K562 (cell line): ENCODE data around the gene BSN. TPM values are rescaled to one million over a fixed set of nuclear protein-coding genes. Genes with fewer than 3 reads are reported as not detected.

ENCODE experiments used
- ATAC-seq: fragments of 200-7000 bp; cut with Tn5 transposase; 3 replicates; pipeline ENCODE4 v1.9.1; 2020; ENCODE audit warnings: moderate library complexity
- BruUV-seq: library from RNA; stranded (reverse); fragments of 400-500 nt; replicated peaks from 2 replicates; lab custom pipeline; 2021; lab: Mats Ljungman, UMichigan
- CTCF ChIA-PET: fragments of 300-600 bp; formaldehyde crosslinking; extraction: SDS; loops from one replicate; lab custom pipeline; 2021; ENCODE audit warnings: low intra/inter-chr PET ratio; lab: Yijun Ruan, JAX
- POLR2A ChIA-PET: fragments of 300-600, 350-650 bp; sonication (Branson Sonifier 250); formaldehyde crosslinking; extraction: SDS; loops from one replicate; lab custom pipeline; 2021; ENCODE audit warnings: antibody characterized with exemption, inconsistent platforms; lab: Yijun Ruan, JAX
- DNase-seq, 4 experiments: peaks; one replicate each; pipeline versions ENCODE4 v3.0.0 to v3.0.0-alpha.2; 2011 to 2018; ENCODE audit warnings: low spot score in 3 of 4, mixed read lengths in 3 of 4; ENCODE audit errors: extremely low read depth in 1 of 4
- FAIRE-seq: peaks from 2 replicates; lab custom pipeline; 2011; peaks lifted over from hg19 to GRCh38; lab: Jason Lieb, UNC
- H2AFZ ChIP-seq: 2 replicates; pipeline ENCODE4 v1.6.0; 2011; ENCODE audit warnings: low read depth, low read length, control low read depth, inconsistent platforms
- H3K27ac ChIP-seq: fragments of 200-600 bp; 3 replicates; pipeline ENCODE4 v1.8.0; 2011; ENCODE audit warnings: low read depth, mild to moderate bottlenecking, control low read depth, inconsistent platforms, low read length, moderate library complexity, mixed read lengths; ENCODE audit errors: extremely low read depth
- H3K27me3 ChIP-seq, 2 experiments: fragments of 300-600 bp in 1 of 2; 2 replicates in 1 of 2; 3 replicates in 1 of 2; pipeline versions ENCODE4 v1.6.0 to v1.8.0; 2011; ENCODE audit warnings: inconsistent platforms in 2 of 2, low read length in 2 of 2, mild to moderate bottlenecking in 1 of 2, mixed read lengths in 1 of 2, moderate library complexity in 1 of 2; ENCODE audit not compliant: control insufficient read depth in 2 of 2, insufficient read depth in 2 of 2
- H3K36me3 ChIP-seq: fragments of 300-600 bp; 3 replicates; pipeline ENCODE4 v1.8.0; 2011; ENCODE audit warnings: mild to moderate bottlenecking, low read length, inconsistent platforms; ENCODE audit not compliant: control insufficient read depth, insufficient read depth
- H3K4me1 ChIP-seq, 2 experiments: fragments of 200-600 bp in 1 of 2; replicated peaks in 1 of 2; 2 replicates in 1 of 2; 3 replicates in 1 of 2; pipeline versions ENCODE4 v1.5.1 to v1.8.0; 2011; ENCODE audit warnings: inconsistent platforms in 2 of 2, low read length in 2 of 2, mild to moderate bottlenecking in 1 of 2, mixed read lengths in 1 of 2, moderate library complexity in 1 of 2; ENCODE audit not compliant: control insufficient read depth in 2 of 2, insufficient read depth in 2 of 2
- H3K4me2 ChIP-seq: 2 replicates; pipeline ENCODE4 v1.6.1; 2011; ENCODE audit warnings: low read length, control low read depth, inconsistent platforms, mixed read lengths; ENCODE audit not compliant: insufficient read depth
- H3K4me3 ChIP-seq: fragments of 200-600 bp; sonication (generic), shearing (Covaris generic); 2 replicates; pipeline ENCODE4 v1.5.1; 2016; ENCODE audit warnings: control low read depth, inconsistent platforms
- H3K79me2 ChIP-seq: fragments of 200-600 bp; 3 replicates; pipeline ENCODE4 v1.8.0; 2011; ENCODE audit warnings: low read length, inconsistent platforms; ENCODE audit not compliant: control insufficient read depth, insufficient read depth
- H3K9ac ChIP-seq, 2 experiments: 2 replicates each; pipeline versions ENCODE4 v1.6.0 to v1.6.1; 2011; ENCODE audit warnings: low read depth in 2 of 2, low read length in 2 of 2, control low read depth in 1 of 2, inconsistent platforms in 1 of 2, mild to moderate bottlenecking in 1 of 2, mixed read lengths in 1 of 2; ENCODE audit not compliant: insufficient read depth in 1 of 2
- H3K9me1 ChIP-seq: one replicate; pipeline ENCODE4 v1.6.0; 2011; ENCODE audit warnings: inconsistent platforms, mild to moderate bottlenecking, low read length, moderate library complexity; ENCODE audit not compliant: control insufficient read depth, insufficient read depth
- H3K9me3 ChIP-seq: replicated peaks from 2 replicates; pipeline ENCODE4 v1.5.1; 2011; ENCODE audit warnings: low read depth, low read length, inconsistent platforms; ENCODE audit not compliant: control insufficient read depth, insufficient read depth
- H4K20me1 ChIP-seq: replicated peaks from 2 replicates; pipeline ENCODE4 v1.6.1; 2011; ENCODE audit warnings: low read length, inconsistent platforms, mixed read lengths; ENCODE audit not compliant: control insufficient read depth, insufficient read depth
- ARID4B ChIP-seq: sonication (generic); formaldehyde crosslinking; IDR thresholded peaks from 2 replicates; pipeline ENCODE4 v1.8.0; 2022; ENCODE audit warnings: mild to moderate bottlenecking, missing genetic modification reagents
- DDX20 ChIP-seq: fragments of 450-650 bp; IDR thresholded peaks from 2 replicates; pipeline ENCODE4 v1.6.1; 2016; ENCODE audit warnings: missing genetic modification characterization, low read depth, mild to moderate bottlenecking, missing compliant biosample characterization, moderate library complexity
- EWSR1 ChIP-seq: fragments of 450-650 bp; IDR thresholded peaks from 2 replicates; pipeline ENCODE4 v1.6.1; 2018; ENCODE audit warnings: borderline replicate concordance, mild to moderate bottlenecking, low read depth, moderate library complexity; ENCODE audit not compliant: partially characterized antibody
- NFYB ChIP-seq: IDR thresholded peaks from 2 replicates; pipeline ENCODE4 v1.6.1; 2011; ENCODE audit warnings: mild to moderate bottlenecking, moderate library complexity; ENCODE audit not compliant: insufficient read length; ENCODE audit errors: extremely low read depth
- SRSF9 ChIP-seq: fragments of 200-400 bp; formaldehyde crosslinking; IDR thresholded peaks from 2 replicates; pipeline ENCODE4 v1.6.1; 2017; ENCODE audit warnings: low read depth, low read length, borderline replicate concordance
- ZNF146 ChIP-seq: IDR thresholded peaks from one replicate; pipeline ENCODE4 v1.6.1; 2018; ENCODE audit warnings: missing compliant biosample characterization; ENCODE audit not compliant: unreplicated experiment
- ZNF174 ChIP-seq: fragments of 250-450 bp; sonication (Bioruptor Pico); IDR thresholded peaks from 2 replicates; pipeline ENCODE4 v1.4.0; 2020; ENCODE audit warnings: mild to moderate bottlenecking
- ZNF431 ChIP-seq: sonication (generic); formaldehyde crosslinking; IDR thresholded peaks from 2 replicates; pipeline ENCODE4 v1.8.0; 2022; ENCODE audit warnings: mild to moderate bottlenecking, missing genetic modification reagents
- ZNF668 ChIP-seq: fragments of 250-450 bp; sonication (Bioruptor Pico); IDR thresholded peaks from 2 replicates; pipeline ENCODE4 v1.8.0; 2022; ENCODE audit warnings: mild to moderate bottlenecking, inconsistent platforms
- ZNF785 ChIP-seq: fragments of 250-450 bp; sonication (Bioruptor Pico); IDR thresholded peaks from 2 replicates; pipeline ENCODE4 v1.4.0; 2020; ENCODE audit warnings: mild to moderate bottlenecking
- WGBS: fragments of 100-300 bp; shearing (Covaris generic); methylation state at CpG from one replicate; pipeline ENCODE4 v1.1.6; 2016; ENCODE audit warnings: low coverage, mixed read lengths; ENCODE audit not compliant: insufficient coverage; ENCODE audit errors: missing lambda C conversion rate; 5-methylcytosine and 5-hydroxymethylcytosine counted together
- in situ Hi-C: fragments of 300-500 bp; cut with MboI; formaldehyde crosslinking; loops from 4 replicates; pipeline ENCODE4 v1.15.0; 2018; ENCODE audit warnings: inconsistent platforms, mixed read lengths
- intact Hi-C: fragments of 100-400 bp; cut with micrococcal nuclease; formaldehyde crosslinking; loops from 2 replicates; pipeline ENCODE4 v1.14.2; 2022
- polyA plus RNA-seq, 8 experiments: library from polyadenylated mRNA; depleted of rRNA in 4 of 8; stranded (reverse) in 5 of 8; unstranded in 3 of 8; fragments of >200 nt; fragmentation: Nextera tagmentation in 2 of 8; fragmentation: Illumina TruSeq in 1 of 8; extraction: Ambion mirVana in 2 of 8; extraction: Trizol in 1 of 8; gene quantifications; 2 replicates each; pipeline versions ENCODE4 v1.2.1 to v1.2.3, GENCODE V29; 2011 to 2014; ENCODE audit warnings: inconsistent platforms in 1 of 8, missing spikeins in 1 of 8
- total RNA-seq, 7 experiments: library from RNA; depleted of rRNA in 6 of 7; stranded (reverse); fragments of >200 nt in 6 of 7; fragmentation: Illumina TruSeq in 2 of 7; extraction: Trizol in 2 of 7; gene quantifications; 2 replicates each; pipeline versions ENCODE4 v1.2.1 to v1.2.3, GENCODE V29; 2011 to 2021; ENCODE audit warnings: low replicate concordance in 1 of 7
- TF ChIP-seq, protein P1 (sequence below): sonication (generic); formaldehyde crosslinking; IDR thresholded peaks from 2 replicates; pipeline ENCODE4 v1.8.1; 2023; ENCODE audit warnings: mild to moderate bottlenecking, missing genetic modification reagents, moderate library complexity
- TF ChIP-seq, protein P2 (sequence below): fragments of 250-450 bp; sonication (Bioruptor Pico); IDR thresholded peaks from 2 replicates; pipeline ENCODE4 v1.4.0; 2020; ENCODE audit warnings: mild to moderate bottlenecking, moderate library complexity, borderline replicate concordance

The BSN gene
- total and polyA plus RNA-seq, 9 of the 15 experiments (the other 6 are each of a cell fraction or from before 2014, with no cell fraction given): 0.03 to 1.5 (median 0.29) TPM

DNA sequence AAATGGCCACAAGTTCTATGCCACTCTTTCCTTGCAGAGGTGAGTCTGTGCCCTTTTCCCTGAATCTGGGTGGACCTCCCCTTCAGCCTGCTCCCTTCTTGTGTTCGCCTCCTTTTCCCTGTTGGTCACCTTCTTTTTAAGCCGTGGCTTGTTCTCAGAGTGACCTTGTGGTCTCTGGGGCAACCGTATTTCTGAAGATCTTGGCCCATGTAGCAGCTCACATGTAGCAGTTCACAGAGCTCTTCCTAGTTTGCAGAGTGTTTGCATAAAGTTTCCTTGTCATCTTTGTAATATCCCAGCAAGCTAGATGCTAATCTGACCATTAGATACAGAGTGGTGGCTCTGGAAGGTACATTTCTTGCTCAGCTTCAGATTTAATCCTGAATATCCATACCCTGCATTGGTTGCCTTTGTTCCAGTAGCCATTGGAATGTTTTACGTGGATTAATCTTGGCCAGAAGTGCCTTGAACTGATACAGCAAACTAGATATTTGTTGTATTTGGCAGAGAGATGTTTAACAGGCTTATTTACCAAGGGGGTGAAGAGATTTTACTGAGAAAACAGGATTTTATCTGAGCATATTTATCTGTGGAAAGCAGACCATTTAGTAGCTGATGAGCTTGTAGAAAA lies 40.7 kb upstream of the BSN start (continued):
- no peak for TF ChIP-seq ARID4B (CRISPR knock-in tag)

- BruUV-seq: no TSS peak
- Histone ChIP-seq H3K36me3 (peaks cover 39% of the 10 kb centered on the region; the same call in 2 of the 3 replicates), H4K20me1 (no peaks in the 10 kb centered on the region), H3K9me1 (no peaks in the 10 kb centered on the region), H3K4me2 (no peak overlapping the region), H3K4me3 (no peak overlapping the region), H2AFZ (no peak overlapping the region), H3K79me2 (no peaks in the 10 kb centered on the region), H3K4me1 (no peaks in the 10 kb centered on the region; a peak in 1 of 5 replicates), H3K9me3 (no peaks in the 10 kb centered on the region), H3K27me3 (no peaks in the 10 kb centered on the region), H3K9ac (no peak overlapping the region), H3K27ac (no peak overlapping the region)
- FAIRE-seq: no peak
- 78% methylated on average over 3 of the region's 3 CpGs for WGBS
- no peak for DNase-seq
- in situ Hi-C loops (no loop called here), intact Hi-C loops (no loop called here)
- TF ChIP-seq ZNF146 (CRISPR knock-in tag): no peak
- no peak for TF ChIP-seq DDX20
- no peak for TF ChIP-seq ZNF174
- TF ChIP-seq ZNF785 (CRISPR knock-in tag): no peak
- TF ChIP-seq, protein P1, sequence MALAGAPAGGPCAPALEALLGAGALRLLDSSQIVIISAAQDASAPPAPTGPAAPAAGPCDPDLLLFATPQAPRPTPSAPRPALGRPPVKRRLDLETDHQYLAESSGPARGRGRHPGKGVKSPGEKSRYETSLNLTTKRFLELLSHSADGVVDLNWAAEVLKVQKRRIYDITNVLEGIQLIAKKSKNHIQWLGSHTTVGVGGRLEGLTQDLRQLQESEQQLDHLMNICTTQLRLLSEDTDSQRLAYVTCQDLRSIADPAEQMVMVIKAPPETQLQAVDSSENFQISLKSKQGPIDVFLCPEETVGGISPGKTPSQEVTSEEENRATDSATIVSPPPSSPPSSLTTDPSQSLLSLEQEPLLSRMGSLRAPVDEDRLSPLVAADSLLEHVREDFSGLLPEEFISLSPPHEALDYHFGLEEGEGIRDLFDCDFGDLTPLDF (CRISPR knock-in tag): no peak
- TF ChIP-seq NFYB: no peak
- TF ChIP-seq, protein P2, sequence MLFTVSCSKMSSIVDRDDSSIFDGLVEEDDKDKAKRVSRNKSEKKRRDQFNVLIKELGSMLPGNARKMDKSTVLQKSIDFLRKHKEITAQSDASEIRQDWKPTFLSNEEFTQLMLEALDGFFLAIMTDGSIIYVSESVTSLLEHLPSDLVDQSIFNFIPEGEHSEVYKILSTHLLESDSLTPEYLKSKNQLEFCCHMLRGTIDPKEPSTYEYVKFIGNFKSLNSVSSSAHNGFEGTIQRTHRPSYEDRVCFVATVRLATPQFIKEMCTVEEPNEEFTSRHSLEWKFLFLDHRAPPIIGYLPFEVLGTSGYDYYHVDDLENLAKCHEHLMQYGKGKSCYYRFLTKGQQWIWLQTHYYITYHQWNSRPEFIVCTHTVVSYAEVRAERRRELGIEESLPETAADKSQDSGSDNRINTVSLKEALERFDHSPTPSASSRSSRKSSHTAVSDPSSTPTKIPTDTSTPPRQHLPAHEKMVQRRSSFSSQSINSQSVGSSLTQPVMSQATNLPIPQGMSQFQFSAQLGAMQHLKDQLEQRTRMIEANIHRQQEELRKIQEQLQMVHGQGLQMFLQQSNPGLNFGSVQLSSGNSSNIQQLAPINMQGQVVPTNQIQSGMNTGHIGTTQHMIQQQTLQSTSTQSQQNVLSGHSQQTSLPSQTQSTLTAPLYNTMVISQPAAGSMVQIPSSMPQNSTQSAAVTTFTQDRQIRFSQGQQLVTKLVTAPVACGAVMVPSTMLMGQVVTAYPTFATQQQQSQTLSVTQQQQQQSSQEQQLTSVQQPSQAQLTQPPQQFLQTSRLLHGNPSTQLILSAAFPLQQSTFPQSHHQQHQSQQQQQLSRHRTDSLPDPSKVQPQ (CRISPR knock-in tag): no peak
- TF ChIP-seq EWSR1: no peak
- TF ChIP-seq ZNF431 (CRISPR knock-in tag): no peak
- no peak for TF ChIP-seq ZNF668 (CRISPR knock-in tag)
- TF ChIP-seq SRSF9: no peak
- ATAC-seq: no peak
- ChIA-PET POLR2A (interaction anchor here (1.3 to 1.8 kb wide), 2 partner anchors 9 to 12 kb away, joined by 6 to 9 read pairs; no protein-coding TSS in a partner anchor), CTCF (no interaction called here)
These were observed 36.3 kb upstream of the BSN start for GRCh38 chr3:49518016-49518415.
